Measurements from ENCODE around the gene JMJD1C. TPM values are rescaled to one million over a fixed set of nuclear protein-coding genes. Genes with fewer than 3 reads are reported as not detected.

The JMJD1C gene
- total and polyA plus RNA-seq, 12 donors = 36.0 to 124 (median 57.2) TPM

GRCh38 chr10:63365976-63366765, 99.6 kb downstream of the JMJD1C start:
- 95 to 96% (median 96%) methylated on average over 2 of the region's 2 CpGs for WGBS, 4 donors
- no peaks in the 10 kb centered on the region for H3K9me3 ChIP-seq (replicated peaks in 1 of 3)
- no peaks in the 10 kb centered on the region for H3K4me1 ChIP-seq (replicated peaks in 1 of 2)
- intact Hi-C loops (cut with DNase I) = no loop called here
- H3K27me3 ChIP-seq = no peaks in the 10 kb centered on the region
- no peaks in the 10 kb centered on the region for H3K36me3 ChIP-seq (replicated peaks in 1 of 2)
- no peak overlapping the region for H3K4me3 ChIP-seq
- TF ChIP-seq CTCF (IDR thresholded peaks at IDR 0.05) = no peak
- TF ChIP-seq POLR2A (IDR thresholded peaks at IDR 0.05) = no peak
- no peak overlapping the region for H3K27ac ChIP-seq
- no peak for DNase-seq

- no peaks in the 10 kb centered on the region for H3K4me1 ChIP-seq (replicated peaks in 1 of 2)
- intact Hi-C loops (cut with DNase I) = no loop called here
- no peak overlapping the region for H3K4me3 ChIP-seq
- 82 to 85% (median 85%) methylated on average over 2 of the region's 2 CpGs for WGBS, 4 donors
- TF ChIP-seq POLR2A (IDR thresholded peaks at IDR 0.05) (no peak), CTCF (IDR thresholded peaks at IDR 0.05) (no peak)
- no peak overlapping the region for H3K27ac ChIP-seq
- no peaks in the 10 kb centered on the region for H3K27me3 ChIP-seq
- H3K36me3 ChIP-seq (replicated peaks in 1 of 2) = no peaks in the 10 kb centered on the region
- no peaks in the 10 kb centered on the region for H3K9me3 ChIP-seq (replicated peaks in 1 of 3)
- no peak for DNase-seq
These were observed 100.9 kb downstream of the JMJD1C start for GRCh38 chr10:63364918-63365317.

GRCh38 chr10:63363951-63364350, 101.8 kb downstream of the JMJD1C start:
- H3K4me1 ChIP-seq (replicated peaks in 1 of 2) = no peaks in the 10 kb centered on the region
- H3K27me3 ChIP-seq = no peaks in the 10 kb centered on the region
- no peak for TF ChIP-seq CTCF (IDR thresholded peaks at IDR 0.05)
- no peak for TF ChIP-seq POLR2A (IDR thresholded peaks at IDR 0.05)
- no peak for DNase-seq
- H3K27ac ChIP-seq = no peak overlapping the region
- no peaks in the 10 kb centered on the region for H3K36me3 ChIP-seq (replicated peaks in 1 of 2)
- intact Hi-C loops (cut with DNase I) = no loop called here
- WGBS, 4 donors = 96 to 98% (median 98%) methylated on average over 7 of the region's 7 CpGs
- no peak overlapping the region for H3K4me3 ChIP-seq
- no peaks in the 10 kb centered on the region for H3K9me3 ChIP-seq (replicated peaks in 1 of 3)

- intact Hi-C loops (cut with DNase I) = no loop called here
- H3K4me3 ChIP-seq = no peak overlapping the region
- H3K4me1 ChIP-seq (replicated peaks in 1 of 2) = peaks cover 0 to 4% of the 10 kb centered on the region in 2 donors
- 63 to 70% (median 65%) methylated on average over 2 of the region's 2 CpGs for WGBS, 4 donors
- no peaks in the 10 kb centered on the region for H3K9me3 ChIP-seq (replicated peaks in 1 of 3)
- no peaks in the 10 kb centered on the region for H3K27me3 ChIP-seq
- DNase-seq = no peak
- H3K27ac ChIP-seq = no peak overlapping the region
- no peak for TF ChIP-seq CTCF (IDR thresholded peaks at IDR 0.05)
- no peak for TF ChIP-seq POLR2A (IDR thresholded peaks at IDR 0.05)
- H3K36me3 ChIP-seq (replicated peaks in 1 of 2) = no peaks in the 10 kb centered on the region
These were observed 110.1 kb downstream of the JMJD1C start for GRCh38 chr10:63355682-63356081.

Data from adrenal gland (tissue), 12 donors.